Stimulated activated naive CD4-positive, alpha-beta T cell (primary cell): ENCODE results near the gene RALGDS.
"Not testable (repeated sequence)": the region's sequence is repeated elsewhere in the genome, so short reads cannot be mapped to it uniquely, and the experiment has no call there.

Source experiments
- DNase-seq, 6 experiments: peaks; one replicate each; lab custom pipeline; 2025; lab: John Stamatoyannopoulos, UW

The RALGDS gene

GRCh38 chr9:133088146-133088750, 32.8 kb downstream of the RALGDS start:
- no peak for DNase-seq

- no peak for DNase-seq
Observed at GRCh38 chr9:133087429-133088145, 33.5 kb downstream of the RALGDS start.

- DNase-seq, result no peak
Observed at GRCh38 chr9:133086894-133087293, 34.1 kb downstream of the RALGDS start.

- DNase-seq, result not testable (repeated sequence)
Observed at GRCh38 chr9:133086212-133086860, 34.7 kb downstream of the RALGDS start.

- not testable (repeated sequence) for DNase-seq
Observed at GRCh38 chr9:133083688-133084087, 37.4 kb downstream of the RALGDS start.

GRCh38 chr9:133081957-133082644, 38.9 kb downstream of the RALGDS start:
- DNase-seq, result not testable (repeated sequence)

GRCh38 chr9:133080786-133081779, 40.0 kb downstream of the RALGDS start:
- DNase-seq, result not testable (repeated sequence)

GRCh38 chr9:133080161-133080560, 40.9 kb downstream of the RALGDS start:
- DNase-seq, result no peak

GRCh38 chr9:133078486-133078885, 42.6 kb downstream of the RALGDS start:
- no peak for DNase-seq

- DNase-seq, result no peak
Observed at GRCh38 chr9:133076691-133077090, 44.3 kb downstream of the RALGDS start.

- no peak for DNase-seq
Observed at GRCh38 chr9:133075925-133076630, 45.0 kb downstream of the RALGDS start.

GRCh38 chr9:133074111-133074651, 46.9 kb downstream of the RALGDS start:
- no peak for DNase-seq

- DNase-seq, result no peak
Observed at GRCh38 chr9:133073086-133074014, 47.7 kb downstream of the RALGDS start.

GRCh38 chr9:133072210-133072609, 48.8 kb downstream of the RALGDS start:
- not testable (repeated sequence) for DNase-seq

- DNase-seq, result no peak
Observed at GRCh38 chr9:133071484-133072150, 49.4 kb downstream of the RALGDS start.

GRCh38 chr9:133070985-133071384, 50.1 kb downstream of the RALGDS start:
- not testable (repeated sequence) for DNase-seq

GRCh38 chr9:133070500-133070961, 50.5 kb downstream of the RALGDS start:
- not testable (repeated sequence) for DNase-seq

- DNase-seq, result not testable (repeated sequence)
Observed at GRCh38 chr9:133068431-133068830, 52.6 kb downstream of the RALGDS start.
